22Rv1 (cell line): ENCODE results near the gene SEC16A.

Experiments used
- CTCF ChIP-seq: fragments of 450-650 bp; IDR thresholded peaks from 2 replicates; pipeline ENCODE4 v1.5.1; 2017; ENCODE audit warnings: mild to moderate bottlenecking
- ZFX ChIP-seq: fragments of 450-650 bp; IDR thresholded peaks from 2 replicates; pipeline ENCODE4 v1.6.1; 2017; ENCODE audit warnings: antibody characterized with exemption, borderline replicate concordance

DNA sequence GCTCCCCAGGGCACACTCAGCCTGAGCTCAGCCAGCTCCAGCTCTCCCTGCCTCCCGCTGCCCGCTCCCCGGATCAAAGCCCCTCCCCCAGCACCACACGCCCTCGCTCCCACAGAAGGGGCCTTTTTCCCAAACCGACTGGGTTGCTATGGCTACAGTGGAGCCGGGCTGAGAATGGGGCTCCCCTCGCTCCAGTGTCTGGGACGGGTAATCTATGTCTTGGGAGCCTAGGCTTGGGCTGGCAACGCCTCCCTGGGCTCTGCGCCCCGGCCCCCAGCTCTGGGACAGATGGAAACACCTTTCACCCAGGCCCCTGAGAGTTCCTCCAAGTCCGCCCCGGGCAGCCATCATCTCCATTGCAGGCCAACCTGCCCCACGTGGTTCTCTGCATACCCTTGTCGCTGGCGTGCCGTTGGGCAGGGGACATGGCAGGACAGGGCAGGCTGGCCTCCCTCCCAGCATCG, 33.4 kb upstream of the SEC16A start:
- TF ChIP-seq CTCF (no peak), ZFX (no peak)
